Gastroesophageal sphincter (tissue), 4 donors: ENCODE data around the gene UROC1. TPM values are rescaled to one million over a fixed set of nuclear protein-coding genes. Genes with fewer than 3 reads are reported as not detected.

Source experiments
- ATAC-seq: fragments of 150-250 bp; one replicate; pipeline ENCODE4 v1.9.1; 2016; ENCODE audit warnings: mild to moderate bottlenecking, moderate library complexity
- H3K27ac ChIP-seq, 4 donors: fragments of 200-600 bp; sonication (generic) in 3 of 4; 1 replicate in 3 of 4; 2 replicates in 1 of 4; pipeline ENCODE4 v1.5.1; 2016 to 2019
- H3K27me3 ChIP-seq: fragments of 200-600 bp; sonication (generic); one replicate; pipeline ENCODE4 v1.5.1; 2019
- H3K36me3 ChIP-seq, 2 donors: fragments of 200-600 bp; sonication (generic); one replicate each; pipeline ENCODE4 v1.5.1; 2019; ENCODE audit warnings: control low read depth in 1 of 2
- H3K4me1 ChIP-seq, 3 donors: fragments of 200-600 bp; sonication (generic); 1 replicate in 2 of 3; 2 replicates in 1 of 3; pipeline ENCODE4 v1.5.1; 2016 to 2019; ENCODE audit warnings: control low read depth in 2 of 3
- H3K4me3 ChIP-seq, 2 donors: fragments of 200-600 bp; sonication (generic); one replicate each; pipeline ENCODE4 v1.5.1; 2019; ENCODE audit warnings: mild to moderate bottlenecking in 1 of 2, moderate library complexity in 1 of 2
- H3K9me3 ChIP-seq, 3 donors: fragments of 200-600 bp; sonication (generic); one replicate each; pipeline ENCODE4 v1.5.1; 2017 to 2019; ENCODE audit warnings: control low read depth in 2 of 3
- EP300 ChIP-seq: sonication (generic); formaldehyde crosslinking; IDR thresholded peaks from one replicate; pipeline ENCODE4 v1.6.1; 2017; ENCODE audit warnings: antibody characterized with exemption, mild to moderate bottlenecking
- POLR2A ChIP-seq, 2 donors: fragments of 450-650 bp; IDR thresholded peaks; one replicate each; pipeline ENCODE4 v1.6.1; 2017; ENCODE audit warnings: antibody characterized with exemption in 2 of 2, mild to moderate bottlenecking in 2 of 2, moderate library complexity in 1 of 2
- POLR2AphosphoS5 ChIP-seq: sonication (generic); formaldehyde crosslinking; IDR thresholded peaks from one replicate; pipeline ENCODE4 v1.6.1; 2017; ENCODE audit warnings: antibody characterized with exemption
- WGBS, 2 donors: methylation state at CpG; one replicate each; pipeline ENCODE4 v1.1.5; 2018; ENCODE audit warnings: low coverage in 1 of 2; 5-methylcytosine and 5-hydroxymethylcytosine counted together
- total RNA-seq, 4 donors: library from RNA; depleted of rRNA; stranded (reverse); fragments of >200 nt; gene quantifications; one replicate each; pipeline ENCODE4 v1.1.0, GENCODE V29; 2016
- TF ChIP-seq, protein P1 (sequence below), 4 experiments: fragments of 200-600 bp in 2 of 4; fragments of 450-650 bp in 2 of 4; sonication (generic) in 1 of 4; IDR thresholded peaks; one replicate each; pipeline ENCODE4 v1.5.1; 2017 to 2019; ENCODE audit warnings: antibody characterized with exemption in 4 of 4, mild to moderate bottlenecking in 2 of 4, moderate library complexity in 2 of 4

Gene UROC1
- total RNA-seq, 4 donors from 2014 or later = not detected

DNA sequence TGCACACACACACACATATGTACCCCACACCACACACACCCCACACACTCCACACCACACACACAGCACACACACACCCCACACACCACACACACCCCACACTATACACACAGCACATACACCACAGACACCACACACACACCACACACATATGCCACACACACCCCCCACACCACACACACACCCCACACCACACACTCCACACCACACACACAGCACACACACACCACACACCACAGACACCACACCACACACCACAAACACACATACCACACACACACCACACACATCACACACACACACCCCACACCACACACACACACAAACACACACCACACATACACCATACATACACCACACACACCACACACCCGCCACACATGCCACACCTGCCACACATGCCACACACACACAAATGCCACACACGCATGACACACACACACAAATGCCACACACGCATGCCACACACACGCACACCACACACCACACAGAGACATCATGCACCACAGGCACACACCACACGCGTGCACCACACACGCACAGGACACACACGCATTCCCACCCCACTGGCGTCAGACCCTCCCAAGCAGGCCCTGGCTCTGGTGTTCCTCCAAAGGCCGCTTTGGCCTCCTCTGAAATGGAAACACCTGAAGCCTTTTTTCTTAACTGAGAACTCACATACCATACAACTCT lies 22.1 kb upstream of the UROC1 start:
- 92 to 93% methylated on average over 7 of the region's 10 CpGs for WGBS, 2 donors
- H3K36me3 ChIP-seq = no peaks in the 10 kb centered on the region
- peaks cover 0 to 4% (median 0%) of the 10 kb centered on the region in 3 donors for H3K9me3 ChIP-seq
- no peak for ATAC-seq
- H3K4me1 ChIP-seq = peaks cover 0 to 19% (median 0%) of the 10 kb centered on the region in 3 donors
- H3K27ac ChIP-seq = no peak overlapping the region
- TF ChIP-seq EP300 (no peak), POLR2AphosphoS5 (no peak), POLR2A (IDR thresholded peaks at IDR 0.05) (no peak)
- TF ChIP-seq, protein P1, sequence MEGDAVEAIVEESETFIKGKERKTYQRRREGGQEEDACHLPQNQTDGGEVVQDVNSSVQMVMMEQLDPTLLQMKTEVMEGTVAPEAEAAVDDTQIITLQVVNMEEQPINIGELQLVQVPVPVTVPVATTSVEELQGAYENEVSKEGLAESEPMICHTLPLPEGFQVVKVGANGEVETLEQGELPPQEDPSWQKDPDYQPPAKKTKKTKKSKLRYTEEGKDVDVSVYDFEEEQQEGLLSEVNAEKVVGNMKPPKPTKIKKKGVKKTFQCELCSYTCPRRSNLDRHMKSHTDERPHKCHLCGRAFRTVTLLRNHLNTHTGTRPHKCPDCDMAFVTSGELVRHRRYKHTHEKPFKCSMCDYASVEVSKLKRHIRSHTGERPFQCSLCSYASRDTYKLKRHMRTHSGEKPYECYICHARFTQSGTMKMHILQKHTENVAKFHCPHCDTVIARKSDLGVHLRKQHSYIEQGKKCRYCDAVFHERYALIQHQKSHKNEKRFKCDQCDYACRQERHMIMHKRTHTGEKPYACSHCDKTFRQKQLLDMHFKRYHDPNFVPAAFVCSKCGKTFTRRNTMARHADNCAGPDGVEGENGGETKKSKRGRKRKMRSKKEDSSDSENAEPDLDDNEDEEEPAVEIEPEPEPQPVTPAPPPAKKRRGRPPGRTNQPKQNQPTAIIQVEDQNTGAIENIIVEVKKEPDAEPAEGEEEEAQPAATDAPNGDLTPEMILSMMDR (IDR thresholded peaks at IDR 0.05) = no peak
- no peak overlapping the region for H3K4me3 ChIP-seq
- H3K27me3 ChIP-seq = peaks cover 76% of the 10 kb centered on the region

DNA sequence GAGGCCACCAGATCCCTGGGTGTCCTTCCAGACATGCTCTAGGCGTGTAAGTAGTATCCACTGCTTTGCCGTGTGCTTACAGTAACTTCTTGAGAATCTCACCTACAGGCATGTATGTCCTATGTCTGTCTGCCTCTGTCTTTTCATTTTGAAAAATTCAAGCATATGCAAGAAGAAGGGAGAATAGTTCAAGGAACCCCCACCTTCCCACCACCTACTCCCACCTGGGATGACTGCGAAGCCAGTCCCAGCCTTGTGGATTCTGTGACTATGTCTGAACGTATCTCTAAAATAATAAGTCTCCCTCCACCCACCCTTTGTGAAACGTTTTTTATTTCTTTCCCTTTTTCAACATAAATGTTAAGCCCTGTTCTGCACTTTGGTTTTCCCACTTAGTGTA lies 21.4 kb upstream of the UROC1 start:
- Histone ChIP-seq H3K9me3 (peaks cover 0 to 4% (median 0%) of the 10 kb centered on the region in 3 donors), H3K4me3 (no peak overlapping the region), H3K27me3 (peaks cover 75% of the 10 kb centered on the region), H3K27ac (no peak overlapping the region), H3K4me1 (peaks cover 0 to 19% (median 0%) of the 10 kb centered on the region in 3 donors), H3K36me3 (no peaks in the 10 kb centered on the region)
- TF ChIP-seq POLR2A (IDR thresholded peaks at IDR 0.05) = no peak
- 36% methylated on average over 5 of the region's 5 CpGs for WGBS, 2 donors
- no peak for ATAC-seq

DNA sequence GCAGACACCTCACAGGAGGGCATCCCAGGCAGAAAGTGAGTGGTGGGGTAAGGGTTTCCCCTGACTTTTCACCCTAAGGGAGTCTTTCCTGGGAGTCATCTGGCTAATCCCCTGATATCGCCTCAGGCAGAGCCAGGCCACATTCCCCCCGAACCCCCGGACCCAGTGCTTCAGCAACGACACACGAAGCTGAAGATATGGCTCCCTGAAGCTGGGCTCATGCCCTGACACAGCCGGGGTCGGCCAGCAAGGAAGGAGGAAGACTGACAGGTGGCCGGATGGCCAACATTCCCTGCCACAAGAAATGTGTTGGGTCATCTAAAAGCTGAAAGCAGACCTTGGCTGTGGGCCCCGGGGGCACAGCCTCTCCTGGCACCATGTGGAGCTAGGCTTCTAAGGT lies 20.7 kb upstream of the UROC1 start:
- no peak for TF ChIP-seq POLR2AphosphoS5
- ATAC-seq = no peak
- Histone ChIP-seq H3K9me3 (peaks cover 0 to 4% (median 0%) of the 10 kb centered on the region in 3 donors), H3K27ac (no peak overlapping the region), H3K4me1 (peaks cover 0 to 19% (median 0%) of the 10 kb centered on the region in 3 donors), H3K36me3 (no peaks in the 10 kb centered on the region), H3K4me3 (no peak overlapping the region), H3K27me3 (peaks cover 68% of the 10 kb centered on the region)
- WGBS, 2 donors = 60 to 100% methylated on average over 1 to 2 of the region's 9 CpGs

DNA sequence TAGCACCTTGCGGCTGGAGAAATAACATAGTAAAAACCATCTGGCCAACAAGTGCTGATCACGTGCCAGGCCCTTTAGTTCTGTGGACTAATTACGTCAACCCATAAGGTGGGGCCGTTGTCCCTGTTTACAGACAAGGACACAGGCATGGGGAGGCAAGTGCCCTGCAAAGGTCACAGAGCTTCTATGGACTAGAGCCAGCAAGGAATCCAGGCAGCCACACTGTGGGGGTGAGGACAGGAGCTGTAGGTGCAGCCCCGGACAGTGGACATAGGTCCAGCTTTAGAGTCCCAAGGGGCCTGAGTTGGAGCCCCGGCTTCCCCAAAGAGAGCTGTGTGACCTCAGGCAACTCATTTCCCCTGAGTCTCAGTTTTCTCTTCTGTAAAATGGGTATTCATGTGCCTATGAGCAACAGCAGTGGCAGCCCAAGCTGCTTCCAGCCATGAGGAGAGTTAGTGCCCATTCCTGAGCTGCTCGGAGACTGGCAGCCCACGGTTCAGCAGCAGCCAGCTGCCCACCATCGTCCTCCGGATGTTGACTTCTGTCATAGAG lies 20.2 kb upstream of the UROC1 start:
- H3K4me1 ChIP-seq = peaks cover 0 to 19% (median 0%) of the 10 kb centered on the region in 3 donors
- H3K27ac ChIP-seq = no peak overlapping the region
- no peak for ATAC-seq
- peaks cover 0 to 4% (median 0%) of the 10 kb centered on the region in 3 donors for H3K9me3 ChIP-seq
- TF ChIP-seq EP300 (no peak), POLR2AphosphoS5 (no peak), POLR2A (IDR thresholded peaks at IDR 0.05) (no peak)
- TF ChIP-seq, protein P1 (IDR thresholded peaks at IDR 0.05) = no peak
- H3K27me3 ChIP-seq = peaks cover 63% of the 10 kb centered on the region
- 56% methylated on average over 4 of the region's 10 CpGs; no CpG with 5 or more reads in 1 of the 2 donors for WGBS, 2 donors
- no peaks in the 10 kb centered on the region for H3K36me3 ChIP-seq
- H3K4me3 ChIP-seq = no peak overlapping the region

DNA sequence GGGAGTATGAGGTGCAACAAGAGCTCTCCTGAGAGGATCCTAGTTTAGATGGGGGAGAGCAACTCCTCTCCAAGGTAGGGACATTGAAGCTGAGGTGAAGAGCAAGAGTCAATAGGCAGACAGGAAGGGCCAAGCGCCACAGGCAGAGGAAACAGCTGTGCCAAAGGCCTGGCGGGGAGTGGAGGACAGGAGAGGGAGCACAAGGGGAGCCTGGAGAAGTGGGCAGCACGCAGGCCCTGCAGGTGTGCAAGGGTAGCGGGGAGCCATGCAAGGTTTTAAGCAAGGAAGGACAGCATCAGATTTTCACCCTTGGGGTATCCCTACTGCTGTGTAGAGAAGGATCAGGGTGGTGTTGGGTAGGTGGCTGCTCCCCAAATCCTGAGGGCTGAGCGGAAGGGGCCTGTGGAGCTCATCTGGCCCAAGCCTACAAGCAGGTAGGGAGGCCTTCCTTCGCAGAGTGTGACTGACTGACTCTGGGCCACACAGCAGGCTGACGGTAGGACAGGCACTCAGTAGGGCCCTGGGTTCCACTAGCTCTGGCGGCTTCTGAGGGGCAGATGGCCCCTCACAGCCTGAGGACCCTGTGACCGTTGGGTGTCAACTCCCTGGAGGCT lies 19.6 kb upstream of the UROC1 start:
- no peaks in the 10 kb centered on the region for H3K36me3 ChIP-seq
- H3K4me3 ChIP-seq = no peak overlapping the region
- 82 to 91% methylated on average over 4 of the region's 9 CpGs for WGBS, 2 donors
- no peak overlapping the region for H3K27ac ChIP-seq
- H3K9me3 ChIP-seq = peaks cover 0 to 4% (median 0%) of the 10 kb centered on the region in 3 donors
- H3K4me1 ChIP-seq = peaks cover 0 to 16% (median 0%) of the 10 kb centered on the region in 3 donors
- no peak for TF ChIP-seq POLR2A (IDR thresholded peaks at IDR 0.05)
- no peak for TF ChIP-seq POLR2AphosphoS5
- TF ChIP-seq, protein P1 (IDR thresholded peaks at IDR 0.05) = no peak
- TF ChIP-seq EP300 = no peak
- ATAC-seq = no peak
- peaks cover 57% of the 10 kb centered on the region for H3K27me3 ChIP-seq
